NCI-H524 treated with DMSO at 0.1 percent for 48 hours (cell line): Measurements from ENCODE around the gene TMEM41B.
A peak's percentile ranks its signal among the peaks of the same experiment; 100 is the strongest.
"Not testable (repeated sequence)": the region's sequence is repeated elsewhere in the genome, so short reads cannot be mapped to it uniquely, and the experiment has no call there.

Experiments
- DNase-seq: peaks from one replicate; lab custom pipeline; 2025; lab: John Stamatoyannopoulos, UW

Gene TMEM41B

GRCh38 chr11:9304178-9304577 is 10.2 kb downstream of the TMEM41B start:
- DNase-seq, result no peak

- no peak for DNase-seq
Measured at GRCh38 chr11:9302448-9302847, 11.9 kb downstream of the TMEM41B start.

- no peak for DNase-seq
Measured at GRCh38 chr11:9301720-9302119, 12.7 kb downstream of the TMEM41B start.

GRCh38 chr11:9293646-9294045 is 20.7 kb downstream of the TMEM41B start:
- DNase-seq, result no peak

- DNase-seq, result no peak
Measured at GRCh38 chr11:9285850-9286587, 28.4 kb downstream of the TMEM41B start.

- no peak for DNase-seq
Measured at GRCh38 chr11:9280655-9281301, 33.6 kb downstream of the TMEM41B start.

- no peak for DNase-seq
Measured at GRCh38 chr11:9277176-9277575, 37.2 kb downstream of the TMEM41B start.

- DNase-seq, result no peak
Measured at GRCh38 chr11:9276571-9276970, 37.8 kb downstream of the TMEM41B start.

- DNase-seq, result no peak
Measured at GRCh38 chr11:9274499-9275258, 39.7 kb downstream of the TMEM41B start.

GRCh38 chr11:9273376-9274336 is 40.7 kb downstream of the TMEM41B start:
- DNase-seq, result no peak

- DNase-seq, result no peak
Measured at GRCh38 chr11:9269492-9270013, 44.8 kb downstream of the TMEM41B start.

- DNase-seq, result no peak
Measured at GRCh38 chr11:9267680-9268079, 46.7 kb downstream of the TMEM41B start.

GRCh38 chr11:9266926-9267325 is 47.5 kb downstream of the TMEM41B start:
- DNase-seq, result no peak

GRCh38 chr11:9266132-9266736 is 48.2 kb downstream of the TMEM41B start:
- DNase-seq, result no peak

- DNase-seq, result peak; percentile 37
Measured at GRCh38 chr11:9265211-9266131, 48.9 kb downstream of the TMEM41B start, which contains the start of gene DENND5A. Gene DENND5A, minus strand, starts transcription at chr11:9265350. Its CDS starts 281 bp downstream, at chr11:9265069.

GRCh38 chr11:9264316-9265210 is 49.8 kb downstream of the TMEM41B start:
- no peak for DNase-seq

- DNase-seq, result no peak
Measured at GRCh38 chr11:9263840-9264315, 50.5 kb downstream of the TMEM41B start.

- DNase-seq, result not testable (repeated sequence)
Measured at GRCh38 chr11:9260838-9261146, 53.6 kb downstream of the TMEM41B start.
